Glutamatergic neuron (in vitro differentiated cells): ENCODE measurements around the gene CTDSP2. TPM values are rescaled to one million over a fixed set of nuclear protein-coding genes. Genes with fewer than 3 reads are reported as not detected.
"Not testable (repeated sequence)": the region's sequence is repeated elsewhere in the genome, so short reads cannot be mapped to it uniquely, and the experiment has no call there.

Experiments used
- DNase-seq: peaks from one replicate; pipeline ENCODE4 v3.0.0; 2022
- H3K27ac Mint-ChIP-seq: one replicate; pipeline ENCODE4 v1.8.0; 2020; ENCODE audit warnings: mild to moderate bottlenecking, mixed read lengths, inconsistent platforms; ENCODE audit not compliant: unreplicated experiment
- H3K27me3 Mint-ChIP-seq: one replicate; pipeline ENCODE4 v1.8.0; 2020; ENCODE audit warnings: mild to moderate bottlenecking, moderate library complexity, mixed read lengths, inconsistent platforms; ENCODE audit not compliant: unreplicated experiment
- H3K36me3 Mint-ChIP-seq: one replicate; pipeline ENCODE4 v1.8.0; 2020; ENCODE audit warnings: mild to moderate bottlenecking, mixed read lengths, inconsistent platforms; ENCODE audit not compliant: unreplicated experiment
- H3K4me1 Mint-ChIP-seq: one replicate; pipeline ENCODE4 v1.8.0; 2020; ENCODE audit warnings: mild to moderate bottlenecking, low read depth, mixed read lengths, inconsistent platforms; ENCODE audit not compliant: unreplicated experiment
- H3K4me3 Mint-ChIP-seq: one replicate; pipeline ENCODE4 v1.8.0; 2020; ENCODE audit warnings: mild to moderate bottlenecking, mixed read lengths, inconsistent platforms; ENCODE audit not compliant: unreplicated experiment
- H3K9me3 Mint-ChIP-seq: one replicate; pipeline ENCODE4 v1.8.0; 2020; ENCODE audit warnings: mild to moderate bottlenecking, moderate library complexity, mixed read lengths, inconsistent platforms; ENCODE audit not compliant: unreplicated experiment
- total RNA-seq: library from RNA; stranded (reverse); fragmentation: NEBNext Ultra II Directional; extraction: Animal tissue kit (Norgen Biotek cat#: 25700); gene quantifications from one replicate; pipeline ENCODE4 v1.2.1, GENCODE V29; 2021; ENCODE audit not compliant: unreplicated experiment
- TF ChIP-seq, protein P1 (sequence below): fragments of 200-600 bp; sonication (generic); IDR thresholded peaks from one replicate; pipeline ENCODE4 v1.5.0; 2021; ENCODE audit not compliant: partially characterized antibody, unreplicated experiment

CTDSP2 gene
- total RNA-seq, 1 donor from 2014 or later = 127 TPM

DNA sequence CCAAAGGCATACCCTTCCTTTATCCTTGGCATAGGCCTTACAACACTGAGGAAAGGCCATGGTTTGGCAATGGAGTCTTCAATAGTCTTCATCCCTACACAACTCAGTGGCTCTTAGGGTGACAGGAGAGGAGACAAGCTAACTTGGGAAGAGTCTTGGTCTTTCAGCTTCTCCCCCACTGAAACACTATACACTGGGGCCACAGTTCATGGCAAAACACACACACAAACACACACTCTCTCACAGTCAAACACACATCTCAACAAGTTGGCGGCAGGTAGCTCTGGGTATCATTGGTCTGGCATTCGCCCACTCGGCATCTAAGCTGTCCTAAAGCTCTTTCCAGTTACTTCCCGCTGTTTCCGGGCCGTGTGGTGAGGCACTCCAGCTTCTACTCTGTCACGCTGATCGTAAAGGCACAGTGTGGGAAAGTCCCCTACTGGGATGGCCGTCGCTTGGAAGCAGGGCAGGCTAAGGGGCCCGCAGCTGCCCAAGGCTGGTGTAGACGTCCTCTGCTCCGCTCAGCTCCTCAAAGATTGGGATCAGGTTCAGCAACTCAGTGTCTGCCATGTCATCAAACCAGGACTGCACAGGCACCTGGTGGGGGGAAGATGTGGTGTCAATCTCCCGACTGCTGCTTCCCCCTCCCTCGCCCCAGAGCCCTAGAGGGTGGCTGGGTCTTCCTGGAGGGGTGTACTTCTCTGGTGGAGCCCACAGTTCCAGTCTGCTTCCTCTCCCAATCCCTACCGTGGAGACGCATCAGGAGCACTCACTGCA is 23.2 kb downstream of the CTDSP2 start:
- Mint-ChIP-seq H3K27ac (peak overlapping the region; percentile 68), H3K4me3 (no peak overlapping the region), H3K9me3 (peaks cover 23% of the 10 kb centered on the region), H3K36me3 (no peaks in the 10 kb centered on the region), H3K4me1 (peaks cover 16% of the 10 kb centered on the region), H3K27me3 (peaks cover 11% of the 10 kb centered on the region)
- TF ChIP-seq, protein P1, sequence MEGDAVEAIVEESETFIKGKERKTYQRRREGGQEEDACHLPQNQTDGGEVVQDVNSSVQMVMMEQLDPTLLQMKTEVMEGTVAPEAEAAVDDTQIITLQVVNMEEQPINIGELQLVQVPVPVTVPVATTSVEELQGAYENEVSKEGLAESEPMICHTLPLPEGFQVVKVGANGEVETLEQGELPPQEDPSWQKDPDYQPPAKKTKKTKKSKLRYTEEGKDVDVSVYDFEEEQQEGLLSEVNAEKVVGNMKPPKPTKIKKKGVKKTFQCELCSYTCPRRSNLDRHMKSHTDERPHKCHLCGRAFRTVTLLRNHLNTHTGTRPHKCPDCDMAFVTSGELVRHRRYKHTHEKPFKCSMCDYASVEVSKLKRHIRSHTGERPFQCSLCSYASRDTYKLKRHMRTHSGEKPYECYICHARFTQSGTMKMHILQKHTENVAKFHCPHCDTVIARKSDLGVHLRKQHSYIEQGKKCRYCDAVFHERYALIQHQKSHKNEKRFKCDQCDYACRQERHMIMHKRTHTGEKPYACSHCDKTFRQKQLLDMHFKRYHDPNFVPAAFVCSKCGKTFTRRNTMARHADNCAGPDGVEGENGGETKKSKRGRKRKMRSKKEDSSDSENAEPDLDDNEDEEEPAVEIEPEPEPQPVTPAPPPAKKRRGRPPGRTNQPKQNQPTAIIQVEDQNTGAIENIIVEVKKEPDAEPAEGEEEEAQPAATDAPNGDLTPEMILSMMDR = no peak
- no peak for DNase-seq

GRCh38 chr12:57822392-57823130 is 24.0 kb downstream of the CTDSP2 start:
- Mint-ChIP-seq H3K4me3 (no peak overlapping the region), H3K36me3 (no peaks in the 10 kb centered on the region), H3K27ac (peak overlapping the region; percentile 68), H3K27me3 (peaks cover 11% of the 10 kb centered on the region), H3K9me3 (peaks cover 23% of the 10 kb centered on the region), H3K4me1 (peaks cover 18% of the 10 kb centered on the region)
- no peak for DNase-seq
- TF ChIP-seq, protein P1 = no peak

DNA sequence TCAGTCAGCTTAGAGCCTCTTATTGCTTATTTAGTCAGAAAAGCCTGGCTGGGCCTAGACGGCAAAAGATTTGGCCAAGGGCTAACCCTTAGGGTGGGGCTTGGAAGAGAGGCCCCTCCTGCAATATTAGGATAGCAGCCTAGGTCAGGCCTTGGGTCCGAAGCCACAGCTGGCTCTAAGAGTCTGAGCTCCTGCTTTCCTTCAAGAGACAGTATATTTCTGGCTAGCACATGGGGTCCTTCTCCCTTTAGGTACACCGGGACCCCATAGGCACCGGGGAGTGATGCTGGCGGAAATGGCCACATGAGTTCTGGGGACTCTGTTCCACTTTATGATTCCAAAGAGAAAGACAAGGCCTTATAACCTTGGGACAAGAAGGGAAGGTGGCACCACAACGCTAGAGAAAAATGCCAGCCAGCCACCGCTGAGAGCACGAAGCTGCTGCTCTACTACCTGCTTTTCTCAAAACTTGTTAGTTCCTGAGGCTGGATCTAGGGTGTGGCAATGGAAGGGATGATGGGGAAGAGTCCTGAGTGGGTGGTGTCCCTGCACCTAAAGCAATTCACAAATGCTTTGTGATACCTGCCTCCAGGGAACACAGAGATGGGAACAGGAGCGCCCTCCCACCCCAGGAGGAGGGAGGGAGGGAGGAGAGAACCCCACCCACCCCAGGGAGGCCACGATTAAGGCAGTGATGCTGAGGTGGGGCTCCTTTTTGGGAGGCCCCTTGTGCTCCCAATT is 24.9 kb downstream of the CTDSP2 start:
- H3K4me3 Mint-ChIP-seq = no peak overlapping the region
- TF ChIP-seq, protein P1 = no peak
- no peak for DNase-seq
- H3K27ac Mint-ChIP-seq = no peak overlapping the region
- peaks cover 15% of the 10 kb centered on the region for H3K27me3 Mint-ChIP-seq
- no peaks in the 10 kb centered on the region for H3K36me3 Mint-ChIP-seq
- H3K4me1 Mint-ChIP-seq = peaks cover 22% of the 10 kb centered on the region
- peaks cover 20% of the 10 kb centered on the region for H3K9me3 Mint-ChIP-seq

- Mint-ChIP-seq H3K4me1 (peaks cover 27% of the 10 kb centered on the region), H3K9me3 (peaks cover 20% of the 10 kb centered on the region), H3K27me3 (peaks cover 15% of the 10 kb centered on the region)
- DNase-seq, H3K4me3 Mint-ChIP-seq, H3K27ac Mint-ChIP-seq, H3K36me3 Mint-ChIP-seq: not testable (repeated sequence)
Measured at GRCh38 chr12:57821015-57821414, 25.5 kb downstream of the CTDSP2 start.

GRCh38 chr12:57820119-57820518 is 26.4 kb downstream of the CTDSP2 start:
- not testable (repeated sequence) for H3K36me3 Mint-ChIP-seq, H3K27ac Mint-ChIP-seq, DNase-seq, H3K4me3 Mint-ChIP-seq
- peaks cover 18% of the 10 kb centered on the region for H3K9me3 Mint-ChIP-seq
- H3K4me1 Mint-ChIP-seq = peaks cover 25% of the 10 kb centered on the region
- peaks cover 11% of the 10 kb centered on the region for H3K27me3 Mint-ChIP-seq

- H3K4me3 Mint-ChIP-seq, H3K27me3 Mint-ChIP-seq, H3K36me3 Mint-ChIP-seq, DNase-seq, H3K9me3 Mint-ChIP-seq: not testable (repeated sequence)
- Mint-ChIP-seq H3K27ac (peak overlapping the region; percentile 88), H3K4me1 (peaks cover 25% of the 10 kb centered on the region)
Measured at GRCh38 chr12:57817990-57818331, 28.6 kb downstream of the CTDSP2 start.
